ENCODE results near the gene METTL23. TPM values are rescaled to one million over a fixed set of nuclear protein-coding genes. Genes with fewer than 3 reads are reported as not detected.

METTL23 gene
- total RNA-seq, 1 donor: 25.7 TPM

DNA sequence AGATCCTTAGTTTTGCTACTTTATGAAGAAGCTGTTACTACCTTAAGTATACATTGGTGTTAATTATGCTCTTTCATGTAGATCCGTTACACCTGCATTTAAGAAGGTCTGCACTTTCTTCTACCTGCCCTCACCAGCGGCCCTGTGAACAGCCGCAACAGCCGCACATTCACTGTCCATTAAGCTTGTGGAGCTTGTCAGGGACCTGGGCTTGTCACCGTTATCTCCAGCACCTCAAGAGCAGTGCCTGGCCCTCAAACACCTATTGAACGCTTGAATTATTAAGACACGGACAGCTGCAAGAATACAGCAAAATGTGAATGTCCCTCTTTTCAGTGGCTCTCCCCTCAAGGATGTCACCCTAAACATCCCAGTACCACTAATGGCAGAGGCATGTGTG lies 12.9 kb upstream of the METTL23 start:
- Histone ChIP-seq H3K27ac (ENCODE audit: low read depth, low read length) (peak overlapping the region; percentile 100), H4K20me1 (ENCODE audit: insufficient read depth, low read length) (peaks cover 24% of the 10 kb centered on the region), H3K79me2 (ENCODE audit: insufficient read depth, low read length) (peaks cover 51% of the 10 kb centered on the region), H3K9me3 (ENCODE audit: low read depth, low read length) (no peaks in the 10 kb centered on the region), H3K4me3 (ENCODE audit: insufficient read depth, low read length) (no peak overlapping the region), H3K4me2 (ENCODE audit: insufficient read depth, low read length) (no peak overlapping the region), H3K27me3 (ENCODE audit: insufficient read depth, low read length) (no peaks in the 10 kb centered on the region), H3K36me3 (ENCODE audit: insufficient read depth, low read length) (peaks cover 44% of the 10 kb centered on the region), H3K4me1 (ENCODE audit: insufficient read depth, low read length) (peaks cover 47% of the 10 kb centered on the region), H2AFZ (ENCODE audit: low read length) (no peak overlapping the region)
- TF ChIP-seq, protein P1, sequence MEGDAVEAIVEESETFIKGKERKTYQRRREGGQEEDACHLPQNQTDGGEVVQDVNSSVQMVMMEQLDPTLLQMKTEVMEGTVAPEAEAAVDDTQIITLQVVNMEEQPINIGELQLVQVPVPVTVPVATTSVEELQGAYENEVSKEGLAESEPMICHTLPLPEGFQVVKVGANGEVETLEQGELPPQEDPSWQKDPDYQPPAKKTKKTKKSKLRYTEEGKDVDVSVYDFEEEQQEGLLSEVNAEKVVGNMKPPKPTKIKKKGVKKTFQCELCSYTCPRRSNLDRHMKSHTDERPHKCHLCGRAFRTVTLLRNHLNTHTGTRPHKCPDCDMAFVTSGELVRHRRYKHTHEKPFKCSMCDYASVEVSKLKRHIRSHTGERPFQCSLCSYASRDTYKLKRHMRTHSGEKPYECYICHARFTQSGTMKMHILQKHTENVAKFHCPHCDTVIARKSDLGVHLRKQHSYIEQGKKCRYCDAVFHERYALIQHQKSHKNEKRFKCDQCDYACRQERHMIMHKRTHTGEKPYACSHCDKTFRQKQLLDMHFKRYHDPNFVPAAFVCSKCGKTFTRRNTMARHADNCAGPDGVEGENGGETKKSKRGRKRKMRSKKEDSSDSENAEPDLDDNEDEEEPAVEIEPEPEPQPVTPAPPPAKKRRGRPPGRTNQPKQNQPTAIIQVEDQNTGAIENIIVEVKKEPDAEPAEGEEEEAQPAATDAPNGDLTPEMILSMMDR (IDR thresholded peaks at IDR 0.05; ENCODE audit: extremely low read depth, low read depth, low read length): no peak
- DNase-seq (ENCODE audit: insufficient read length, low spot score, missing footprints): peak; percentile 19

DNA sequence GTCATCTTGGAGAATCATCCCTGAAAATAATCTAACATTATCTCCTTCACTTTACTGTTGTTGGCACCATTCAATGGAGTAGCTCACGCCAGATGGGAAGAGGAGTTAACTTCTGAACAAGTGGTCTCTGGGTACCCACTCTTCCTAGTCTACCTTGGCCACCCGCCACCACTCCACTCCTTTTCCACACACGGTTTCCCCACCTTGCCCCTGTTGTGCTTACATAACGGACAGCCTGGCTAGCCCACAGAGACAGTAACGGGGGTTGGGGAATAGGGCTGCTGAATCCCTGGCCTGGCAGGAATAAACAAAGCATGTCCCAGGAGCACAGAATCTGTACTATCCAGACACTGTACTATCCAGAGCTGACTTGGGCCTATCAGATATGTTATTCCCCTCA lies 12.3 kb upstream of the METTL23 start:
- no peak for DNase-seq (ENCODE audit: insufficient read length, low spot score, missing footprints)
- peaks cover 42% of the 10 kb centered on the region for H3K4me1 ChIP-seq (ENCODE audit: insufficient read depth, low read length)
- H2AFZ ChIP-seq (ENCODE audit: low read length): no peak overlapping the region
- H3K36me3 ChIP-seq (ENCODE audit: insufficient read depth, low read length): peaks cover 50% of the 10 kb centered on the region
- TF ChIP-seq, protein P1 (IDR thresholded peaks at IDR 0.05; ENCODE audit: extremely low read depth, low read depth, low read length): no peak
- H3K79me2 ChIP-seq (ENCODE audit: insufficient read depth, low read length): peaks cover 48% of the 10 kb centered on the region
- peak overlapping the region; percentile 100 for H3K27ac ChIP-seq (ENCODE audit: low read depth, low read length)
- H3K9me3 ChIP-seq (ENCODE audit: low read depth, low read length): no peaks in the 10 kb centered on the region
- no peaks in the 10 kb centered on the region for H3K27me3 ChIP-seq (ENCODE audit: insufficient read depth, low read length)
- no peak overlapping the region for H3K4me3 ChIP-seq (ENCODE audit: insufficient read depth, low read length)
- peaks cover 21% of the 10 kb centered on the region for H4K20me1 ChIP-seq (ENCODE audit: insufficient read depth, low read length)
- H3K4me2 ChIP-seq (ENCODE audit: insufficient read depth, low read length): no peak overlapping the region

DNA sequence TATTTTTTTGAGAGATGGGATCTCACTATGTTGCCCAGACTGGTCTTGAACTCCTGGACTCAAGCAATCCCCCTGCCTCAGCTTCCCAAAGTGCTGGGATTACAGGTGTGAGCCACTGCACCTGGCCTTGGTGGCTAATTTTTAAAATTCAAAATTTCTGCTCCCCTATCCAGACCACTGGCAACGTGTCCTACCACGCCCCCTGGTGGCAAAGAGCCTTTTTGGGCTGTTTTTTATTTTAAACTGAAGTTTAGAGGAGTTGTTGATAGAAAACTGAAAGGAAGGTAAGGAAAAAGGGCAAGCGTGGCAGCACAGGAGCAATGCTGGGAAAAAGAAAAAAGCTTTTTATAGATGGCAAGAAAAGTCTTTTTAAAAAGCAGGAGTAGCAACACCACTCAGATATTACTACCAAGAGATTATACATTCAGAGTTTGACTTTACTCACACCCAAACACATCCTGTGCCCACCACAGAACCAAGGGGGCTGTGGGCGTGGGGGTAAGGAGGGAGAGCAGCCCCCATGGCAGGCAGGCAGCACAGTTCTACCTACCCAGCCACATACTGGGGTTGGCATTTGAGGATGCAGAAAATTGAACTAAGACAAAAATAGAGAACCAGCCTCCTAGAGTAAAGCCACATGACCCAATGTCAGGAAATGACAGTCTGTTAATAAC lies 11.7 kb upstream of the METTL23 start:
- H3K36me3 ChIP-seq (ENCODE audit: insufficient read depth, low read length): peaks cover 56% of the 10 kb centered on the region
- peak; percentile 59 for DNase-seq (ENCODE audit: insufficient read length, low spot score, missing footprints)

DNA sequence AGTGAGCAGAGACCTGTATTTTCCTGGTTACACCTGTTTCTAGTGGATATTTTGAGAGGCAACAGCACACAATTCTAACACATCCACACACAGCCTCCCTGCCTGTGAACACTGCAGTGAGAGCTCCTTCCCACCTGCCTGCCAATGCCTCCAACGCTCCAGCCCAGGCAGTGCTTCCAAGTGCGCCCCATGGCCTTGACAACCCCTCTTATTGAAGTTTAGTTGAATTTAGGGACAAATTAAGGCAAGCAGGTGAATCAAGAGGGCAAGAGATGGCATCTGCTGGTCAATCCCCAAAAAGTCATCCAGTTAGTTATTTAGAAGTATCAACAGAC lies 11.2 kb upstream of the METTL23 start:
- no peak overlapping the region for H2AFZ ChIP-seq (ENCODE audit: low read length)
- H3K4me2 ChIP-seq (ENCODE audit: insufficient read depth, low read length): peak overlapping the region; percentile 16
- H3K36me3 ChIP-seq (ENCODE audit: insufficient read depth, low read length): peaks cover 61% of the 10 kb centered on the region
- peak overlapping the region; percentile 100 for H3K27ac ChIP-seq (ENCODE audit: low read depth, low read length)
- peaks cover 43% of the 10 kb centered on the region for H3K79me2 ChIP-seq (ENCODE audit: insufficient read depth, low read length)
- peaks cover 38% of the 10 kb centered on the region for H3K4me1 ChIP-seq (ENCODE audit: insufficient read depth, low read length)
- TF ChIP-seq, protein P1 (IDR thresholded peaks at IDR 0.05; ENCODE audit: extremely low read depth, low read depth, low read length): no peak
- no peak overlapping the region for H3K4me3 ChIP-seq (ENCODE audit: insufficient read depth, low read length)
- DNase-seq (ENCODE audit: insufficient read length, low spot score, missing footprints): no peak
- H3K9me3 ChIP-seq (ENCODE audit: low read depth, low read length): no peaks in the 10 kb centered on the region
- H3K27me3 ChIP-seq (ENCODE audit: insufficient read depth, low read length): no peaks in the 10 kb centered on the region
- peaks cover 16% of the 10 kb centered on the region for H4K20me1 ChIP-seq (ENCODE audit: insufficient read depth, low read length)

More for the DNA sequence above, 11.7 kb upstream of the METTL23 start:
- H3K79me2 ChIP-seq (ENCODE audit: insufficient read depth, low read length): peaks cover 42% of the 10 kb centered on the region
- H4K20me1 ChIP-seq (ENCODE audit: insufficient read depth, low read length): peaks cover 16% of the 10 kb centered on the region
- H3K27me3 ChIP-seq (ENCODE audit: insufficient read depth, low read length): no peaks in the 10 kb centered on the region
- H3K27ac ChIP-seq (ENCODE audit: low read depth, low read length): peak overlapping the region; percentile 100
- H2AFZ ChIP-seq (ENCODE audit: low read length): no peak overlapping the region
- no peaks in the 10 kb centered on the region for H3K9me3 ChIP-seq (ENCODE audit: low read depth, low read length)
- H3K4me1 ChIP-seq (ENCODE audit: insufficient read depth, low read length): peaks cover 38% of the 10 kb centered on the region
- no peak overlapping the region for H3K4me3 ChIP-seq (ENCODE audit: insufficient read depth, low read length)
- H3K4me2 ChIP-seq (ENCODE audit: insufficient read depth, low read length): no peak overlapping the region
- TF ChIP-seq, protein P1 (IDR thresholded peaks at IDR 0.05; ENCODE audit: extremely low read depth, low read depth, low read length): peak; percentile 89

Data from osteoblast (primary cell).